ENCODE results near the gene PRSS56. TPM values are rescaled to one million over a fixed set of nuclear protein-coding genes. Genes with fewer than 3 reads are reported as not detected.

Gene PRSS56
- total RNA-seq, 1 experiment from 2014 or later = not detected

DNA sequence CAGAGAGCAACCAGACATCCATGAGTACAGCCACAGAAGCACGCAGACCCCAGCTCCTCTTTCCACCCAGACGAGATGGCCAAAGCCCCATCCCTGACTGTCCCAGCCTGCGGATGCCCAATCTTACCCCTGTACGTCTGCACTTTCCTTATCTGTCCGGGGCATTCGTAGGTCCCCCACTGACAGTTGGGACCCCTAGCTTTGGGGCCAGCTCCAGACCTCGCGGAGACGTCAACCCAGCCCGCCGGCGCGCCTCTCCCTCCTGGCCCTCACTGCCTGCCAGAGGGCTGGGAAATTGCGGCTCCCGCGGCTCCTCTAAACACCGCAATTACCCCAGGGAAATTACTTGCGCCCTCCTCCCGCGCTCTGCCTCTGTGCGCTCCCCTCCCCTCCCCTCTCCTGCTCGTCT, 34.8 kb upstream of the PRSS56 start:
- in situ Hi-C loops (cut with HindIII; ENCODE audit: low pct_unique_long_range_greater_than_20kb, low sequenced_read_pairs) = no loop called here
- DNase-seq (ENCODE audit: low read depth) = no peak

DNA sequence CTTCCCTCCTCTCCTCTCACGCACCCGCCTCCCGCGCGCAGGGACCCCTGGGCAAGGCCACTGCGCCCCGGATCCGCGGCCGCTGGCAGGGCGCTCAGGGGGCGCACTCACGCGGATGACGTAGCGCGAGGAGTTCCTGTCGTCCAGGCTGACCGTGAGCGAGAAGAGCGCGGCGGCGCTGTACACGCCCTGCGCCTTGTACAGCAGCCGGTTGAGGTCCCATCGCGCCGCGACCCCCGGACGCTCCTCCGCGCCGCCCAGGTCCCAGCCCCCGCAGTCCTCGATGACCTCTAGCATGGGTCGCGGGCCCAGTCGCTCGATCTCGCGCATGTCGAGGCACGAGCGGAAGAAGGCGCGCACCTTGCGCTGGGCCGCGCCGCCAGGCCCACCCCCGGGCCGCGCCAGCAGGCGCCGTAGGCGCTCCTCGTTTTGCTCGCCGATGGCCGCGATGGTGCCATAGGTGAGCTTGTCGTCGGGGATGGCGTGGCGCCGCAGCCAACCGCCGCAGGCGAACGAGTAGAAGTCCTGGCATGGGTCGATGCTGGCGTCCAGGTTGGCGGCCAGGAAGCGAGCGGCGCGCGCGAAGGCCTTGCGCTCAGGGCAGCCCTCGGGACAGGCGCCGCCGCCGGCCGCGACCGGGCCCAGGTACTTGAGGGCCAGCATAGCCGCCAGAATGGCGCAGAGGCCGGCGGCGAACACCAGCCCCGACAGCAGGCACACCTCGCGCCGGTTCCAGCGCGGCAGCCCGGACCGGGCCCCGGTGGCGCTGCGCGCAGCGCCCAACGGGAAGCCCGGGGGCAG, 34.2 kb upstream of the PRSS56 start:
- no peak for DNase-seq (ENCODE audit: low read depth)
- in situ Hi-C loops (cut with HindIII; ENCODE audit: low pct_unique_long_range_greater_than_20kb, low sequenced_read_pairs) = no loop called here

DNA sequence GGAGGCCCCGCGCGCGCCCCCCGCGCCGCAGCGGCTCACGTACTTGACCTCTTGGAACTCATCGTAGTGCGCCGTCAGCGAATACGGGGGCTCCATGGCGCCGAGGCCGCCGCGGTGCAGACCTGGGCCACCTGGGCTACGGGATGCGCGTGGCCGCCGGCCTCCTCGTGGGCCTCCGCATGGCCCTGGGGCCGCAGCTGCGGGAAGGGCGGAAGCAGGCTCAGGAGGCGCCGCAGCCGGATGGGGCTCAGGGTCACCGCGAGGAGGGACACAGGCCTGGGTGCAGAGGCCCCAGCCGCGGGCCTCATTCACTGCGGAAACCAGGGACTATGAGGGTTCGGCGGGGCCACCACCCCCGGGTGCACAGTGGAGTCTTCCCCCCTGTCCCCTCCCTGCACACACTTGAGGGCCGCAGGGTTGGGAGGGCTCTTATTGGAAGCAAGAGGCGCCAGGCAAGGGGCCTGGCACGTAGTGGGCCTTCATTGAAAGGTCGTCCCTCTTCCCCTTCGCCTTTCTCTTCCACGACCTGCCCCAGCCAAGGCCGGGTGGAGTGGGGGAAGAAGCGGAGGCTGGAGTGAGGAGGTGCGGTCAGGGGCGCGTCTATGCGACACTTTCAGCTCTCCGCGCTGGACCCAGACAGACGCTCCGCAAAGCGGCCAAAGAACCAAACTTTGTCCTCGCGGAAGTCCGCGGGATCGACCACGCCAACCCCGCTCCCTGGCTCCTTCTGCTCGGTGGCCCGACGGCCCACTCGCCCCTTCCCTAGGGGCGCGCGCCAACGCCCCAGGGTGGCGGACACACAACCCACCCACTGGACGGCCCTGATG, 33.4 kb upstream of the PRSS56 start:
- in situ Hi-C loops (cut with HindIII; ENCODE audit: low pct_unique_long_range_greater_than_20kb, low sequenced_read_pairs) = no loop called here
- DNase-seq (ENCODE audit: low read depth) = no peak

DNA sequence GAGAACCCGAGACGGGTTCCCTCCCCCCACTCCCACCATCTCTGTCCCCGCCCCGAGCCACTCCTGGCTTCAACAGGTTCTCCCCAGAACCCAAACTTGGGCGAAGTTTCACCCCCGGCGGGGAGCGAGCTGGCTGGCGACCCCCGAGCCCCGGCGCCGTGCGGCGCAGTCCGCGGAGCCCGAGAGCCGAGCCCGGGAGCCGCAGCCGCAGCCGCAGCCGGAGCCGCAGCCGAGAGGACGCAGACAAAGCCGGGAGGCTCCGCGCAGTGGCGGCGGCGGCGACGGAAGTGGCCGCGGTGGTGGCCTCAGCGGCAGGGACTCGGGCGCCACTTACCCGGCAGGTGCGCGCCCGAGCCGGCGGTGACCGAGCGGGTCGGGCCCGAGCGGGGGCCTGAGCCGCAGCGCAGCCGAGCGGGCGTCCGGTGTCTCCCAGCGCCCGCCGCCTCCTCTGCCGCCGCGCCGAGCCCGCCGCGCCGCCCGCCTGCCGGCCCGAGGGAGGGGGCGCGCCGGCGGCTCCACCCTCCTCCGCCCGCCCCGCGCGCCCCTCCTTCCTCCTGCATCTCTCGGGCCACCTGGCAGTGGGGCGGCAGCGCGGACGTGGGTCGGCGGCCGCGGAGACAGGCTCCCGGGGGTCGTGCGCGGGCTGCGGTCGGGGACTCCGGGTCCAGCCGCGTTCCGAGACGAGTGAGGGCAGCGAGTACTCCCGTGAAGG, 32.6 kb upstream of the PRSS56 start, which contains the start of gene ECEL1:
TSS of gene ECEL1 (minus strand) at position 450 of the 712 bp plus-strand sequence. CDS start 1,181 bp downstream, outside the sequence.
- no peak for DNase-seq (ENCODE audit: low read depth)
- in situ Hi-C loops (cut with HindIII; ENCODE audit: low pct_unique_long_range_greater_than_20kb, low sequenced_read_pairs) = no loop called here

DNA sequence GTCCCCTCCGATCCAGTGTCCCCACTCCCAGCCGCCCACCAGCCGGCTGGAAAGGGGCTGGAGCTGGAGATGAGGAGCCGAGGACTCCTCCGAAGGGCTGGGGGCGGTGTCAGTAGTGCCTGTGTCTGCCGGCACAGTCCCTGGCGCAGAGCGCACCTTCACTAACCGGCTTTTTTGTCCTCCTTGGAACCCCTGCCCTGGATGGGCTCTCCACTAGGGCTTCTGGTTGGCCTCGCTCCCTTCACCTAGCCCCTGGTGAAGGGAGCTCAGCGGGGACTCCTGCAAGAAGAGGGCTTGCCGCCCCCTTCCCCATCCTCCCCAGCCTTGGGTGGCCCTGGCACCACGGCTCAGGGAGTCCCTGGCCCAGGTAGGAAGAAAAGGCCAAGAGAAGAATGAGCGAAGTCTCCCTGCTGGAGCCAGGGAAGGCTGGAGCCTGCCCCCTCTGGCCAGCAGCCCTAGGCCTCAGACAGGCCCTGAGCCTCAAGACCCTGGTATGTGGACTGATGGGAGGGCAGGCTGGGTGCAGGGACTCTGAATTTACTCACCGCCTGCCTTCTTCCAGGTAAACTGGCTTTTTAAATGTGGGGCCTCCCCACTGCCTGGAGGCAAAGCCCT, 32.0 kb upstream of the PRSS56 start:
- DNase-seq (ENCODE audit: low read depth) = no peak
- in situ Hi-C loops (cut with HindIII; ENCODE audit: low pct_unique_long_range_greater_than_20kb, low sequenced_read_pairs) = no loop called here

DNA sequence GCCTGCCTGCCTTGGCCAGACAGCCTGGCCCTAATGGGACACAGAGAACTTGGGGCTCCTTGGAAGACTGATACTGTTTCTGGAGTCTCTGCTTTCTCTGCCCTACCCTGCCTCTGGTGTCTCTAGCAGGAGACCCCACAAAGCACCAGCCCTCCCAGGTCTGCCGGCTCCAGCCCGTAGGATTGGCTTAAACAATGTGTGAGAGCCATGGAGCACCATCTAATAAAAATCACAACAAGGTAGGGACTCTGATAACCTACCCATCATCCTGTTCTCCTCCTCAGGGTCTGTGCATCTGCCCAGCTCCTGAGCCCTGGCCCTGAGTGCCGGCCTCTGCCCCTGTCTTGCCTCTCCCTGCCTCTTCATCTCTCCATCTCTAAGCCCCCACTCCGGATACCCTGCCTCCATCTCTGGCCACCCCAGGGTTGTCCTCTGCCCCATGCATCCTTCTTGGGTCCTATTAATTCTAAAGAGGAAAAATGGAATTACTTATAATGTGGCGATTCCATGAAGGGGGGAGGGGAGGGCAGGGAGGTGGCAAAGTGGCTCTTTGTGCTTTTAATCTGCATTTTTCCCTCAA, 31.4 kb upstream of the PRSS56 start:
- no peak for DNase-seq (ENCODE audit: low read depth)
- in situ Hi-C loops (cut with HindIII; ENCODE audit: low pct_unique_long_range_greater_than_20kb, low sequenced_read_pairs) = no loop called here

DNA sequence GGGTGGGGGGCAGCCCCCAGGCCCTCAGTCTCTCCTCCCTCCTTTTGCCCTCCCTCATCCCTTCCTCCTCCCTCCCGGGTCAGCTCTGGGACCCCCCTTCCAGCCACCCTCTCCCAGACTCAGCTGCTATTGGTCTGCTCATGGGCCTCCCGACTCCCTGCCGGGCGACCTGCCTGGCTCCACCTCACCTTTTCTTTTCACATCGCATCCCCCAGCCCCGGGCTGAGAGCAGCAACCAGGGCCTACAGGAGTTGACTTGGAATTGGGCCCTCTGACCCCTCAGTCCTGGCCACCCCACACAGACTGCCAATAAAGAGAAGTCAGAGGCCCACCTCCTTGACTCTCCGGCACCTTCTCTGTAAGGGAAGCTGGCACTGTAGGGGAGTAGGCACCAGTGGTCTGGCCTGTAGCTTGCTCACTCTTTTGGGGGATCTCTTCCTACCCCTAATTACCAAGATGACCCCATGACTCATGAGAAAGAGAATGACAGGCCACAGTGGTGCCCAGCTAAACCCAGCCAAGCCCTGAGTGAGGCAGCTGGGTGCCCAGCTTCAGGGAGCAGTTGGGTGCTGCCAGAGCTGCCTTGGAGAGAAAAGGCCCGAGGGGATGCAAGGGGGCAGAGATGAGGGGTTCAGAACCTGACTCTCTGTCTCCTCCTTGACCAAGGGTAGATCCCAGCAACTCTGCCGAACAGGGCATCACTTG, 30.5 kb upstream of the PRSS56 start:
- DNase-seq (ENCODE audit: low read depth) = no peak
- in situ Hi-C loops (cut with HindIII; ENCODE audit: low pct_unique_long_range_greater_than_20kb, low sequenced_read_pairs) = no loop called here

DNA sequence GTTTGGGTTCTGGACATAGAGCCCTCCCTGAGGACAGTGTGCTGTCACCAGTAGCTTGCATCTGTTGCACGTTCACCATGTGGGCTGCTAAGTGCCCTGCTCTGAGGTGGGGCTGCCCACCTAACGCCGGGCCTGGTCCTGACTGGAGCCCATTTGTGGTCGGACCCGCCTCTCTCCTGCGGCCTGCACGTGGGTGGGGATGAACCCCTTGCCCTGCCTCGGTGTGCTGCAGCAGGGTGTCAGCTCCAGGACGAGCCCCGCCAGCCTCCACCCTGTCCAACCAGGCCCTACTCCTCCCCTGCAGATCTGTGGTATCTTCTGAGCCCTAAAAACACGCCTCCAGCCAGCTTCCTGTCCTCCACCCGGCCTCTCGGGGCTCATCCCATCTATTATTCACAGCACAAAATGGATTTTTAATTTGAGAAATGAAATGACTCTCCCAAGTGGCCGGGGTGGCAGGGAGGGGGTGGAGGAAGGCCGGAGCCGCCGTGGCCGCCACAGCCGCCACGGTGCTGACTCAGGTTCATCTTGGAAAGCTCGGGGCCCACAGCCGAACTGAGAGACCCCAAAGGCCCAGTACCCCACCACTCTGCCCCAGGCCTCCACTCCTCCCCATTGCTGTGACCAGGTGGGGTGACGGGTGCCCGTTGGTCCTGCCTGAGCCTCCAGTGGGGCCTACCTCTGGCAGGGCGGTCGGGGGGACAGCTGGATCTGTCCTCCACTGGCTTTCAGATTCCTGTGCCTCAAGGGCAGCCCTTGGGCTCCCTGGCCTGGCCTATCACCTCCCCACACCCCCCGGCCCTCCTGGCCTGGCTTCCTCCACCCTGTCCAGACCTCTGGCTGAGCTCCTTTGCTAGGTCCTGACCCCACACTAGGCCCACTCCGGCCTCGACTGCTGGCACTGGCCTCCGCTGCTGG, 29.7 kb upstream of the PRSS56 start:
- no peak for DNase-seq (ENCODE audit: low read depth)
- in situ Hi-C loops (cut with HindIII; ENCODE audit: low pct_unique_long_range_greater_than_20kb, low sequenced_read_pairs) = no loop called here

DNA sequence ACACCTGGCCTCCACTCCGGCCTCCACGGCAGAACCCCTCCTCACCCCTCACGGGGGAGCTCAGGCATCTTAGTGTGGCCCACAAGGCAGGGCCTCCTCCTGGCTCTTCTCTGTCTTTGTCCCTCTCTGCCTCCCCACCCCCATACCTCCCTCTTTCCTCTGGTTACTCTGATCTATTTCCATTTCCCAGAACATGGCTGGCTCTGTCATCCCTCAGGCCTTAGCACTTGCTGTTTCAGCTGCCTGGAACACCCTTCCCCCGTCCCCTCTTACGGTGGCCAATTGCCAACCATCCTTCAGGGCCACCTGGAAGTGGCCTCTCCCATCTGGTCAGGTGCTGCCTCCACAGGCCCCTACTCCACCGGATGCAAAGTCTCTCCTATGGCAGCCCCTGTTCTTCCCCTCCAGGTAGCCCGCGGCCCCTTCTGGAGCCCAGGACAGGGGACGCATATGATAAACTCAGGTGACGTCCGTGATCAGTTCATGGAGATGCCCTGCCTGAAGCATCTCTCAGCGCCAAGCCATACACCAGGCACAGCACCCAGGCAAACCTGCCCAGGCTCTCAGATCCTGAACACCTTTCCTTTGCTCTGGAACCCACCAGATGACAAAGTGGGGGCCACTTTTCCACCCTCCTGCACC, 28.9 kb upstream of the PRSS56 start:
- no peak for DNase-seq (ENCODE audit: low read depth)
- in situ Hi-C loops (cut with HindIII; ENCODE audit: low pct_unique_long_range_greater_than_20kb, low sequenced_read_pairs) = no loop called here

DNA sequence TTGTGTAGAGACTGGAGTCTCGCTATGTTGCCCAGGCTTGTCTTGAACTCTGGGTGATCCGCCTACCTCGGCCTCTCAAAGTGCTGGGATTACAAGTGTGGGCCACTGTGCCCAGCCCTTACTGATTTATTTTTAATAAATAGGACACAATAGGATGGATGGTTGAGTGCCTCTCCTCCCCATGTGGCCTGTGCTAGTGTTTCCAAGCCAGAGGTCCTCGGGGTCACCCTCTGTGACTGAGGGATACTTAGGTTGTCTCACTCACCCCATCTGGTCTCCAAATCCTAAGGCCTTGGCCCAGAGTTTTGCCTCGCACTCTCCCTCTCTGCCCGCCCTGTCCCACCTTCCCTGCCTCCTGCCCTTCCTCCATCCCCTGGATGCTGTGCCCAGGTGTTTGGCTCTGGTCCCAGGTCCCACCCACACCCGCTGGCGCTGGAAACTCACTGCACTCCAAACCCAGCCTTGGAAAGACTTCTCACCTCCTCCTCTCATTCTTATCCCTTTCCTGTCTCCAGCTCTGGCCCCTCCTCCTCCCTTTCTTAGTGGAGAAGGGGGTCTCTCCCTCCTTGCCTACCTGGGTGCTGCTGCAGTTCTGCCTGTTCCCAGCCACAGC, 27.8 kb upstream of the PRSS56 start:
- in situ Hi-C loops (cut with HindIII; ENCODE audit: low pct_unique_long_range_greater_than_20kb, low sequenced_read_pairs) = no loop called here

DNA sequence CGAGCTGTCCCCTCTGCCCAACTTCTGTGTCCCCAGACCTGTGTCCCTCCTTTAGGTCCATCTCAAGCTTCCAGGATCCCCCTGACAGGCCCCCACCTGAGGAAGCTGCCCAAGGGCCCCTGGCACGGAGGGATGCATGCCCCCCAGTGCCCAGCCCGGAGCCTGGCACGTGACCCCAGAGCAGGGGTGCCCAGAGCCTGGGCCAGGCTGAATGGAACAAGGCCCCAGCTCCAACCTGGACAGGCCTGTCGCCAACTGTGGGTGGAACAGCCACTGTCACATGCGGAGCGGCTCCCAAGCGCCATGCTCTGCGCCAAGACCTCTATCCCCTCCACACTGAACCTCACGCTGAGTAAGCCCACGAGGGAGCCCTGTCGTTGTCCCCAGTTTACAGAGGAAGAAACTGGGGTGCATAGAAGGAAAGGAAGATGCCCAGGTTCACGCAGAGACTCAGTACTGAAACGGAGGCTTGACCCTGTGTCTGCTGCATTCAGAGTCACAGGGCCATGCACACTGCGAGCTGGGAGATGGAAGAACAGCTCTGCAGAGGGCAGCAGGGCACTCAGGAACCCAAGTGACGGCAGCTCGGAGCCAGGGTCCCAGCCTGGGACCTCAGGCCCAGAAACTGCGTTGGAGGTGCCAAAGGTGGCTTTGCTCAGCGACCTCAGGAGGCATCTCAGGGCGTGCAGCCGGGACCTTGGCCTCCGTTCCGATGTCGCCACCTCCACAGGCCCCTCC, 27.1 kb upstream of the PRSS56 start:
- in situ Hi-C loops (cut with HindIII; ENCODE audit: low pct_unique_long_range_greater_than_20kb, low sequenced_read_pairs) = no loop called here

More for the DNA sequence above, 27.8 kb upstream of the PRSS56 start:
- DNase-seq (ENCODE audit: low read depth) = no peak

DNA sequence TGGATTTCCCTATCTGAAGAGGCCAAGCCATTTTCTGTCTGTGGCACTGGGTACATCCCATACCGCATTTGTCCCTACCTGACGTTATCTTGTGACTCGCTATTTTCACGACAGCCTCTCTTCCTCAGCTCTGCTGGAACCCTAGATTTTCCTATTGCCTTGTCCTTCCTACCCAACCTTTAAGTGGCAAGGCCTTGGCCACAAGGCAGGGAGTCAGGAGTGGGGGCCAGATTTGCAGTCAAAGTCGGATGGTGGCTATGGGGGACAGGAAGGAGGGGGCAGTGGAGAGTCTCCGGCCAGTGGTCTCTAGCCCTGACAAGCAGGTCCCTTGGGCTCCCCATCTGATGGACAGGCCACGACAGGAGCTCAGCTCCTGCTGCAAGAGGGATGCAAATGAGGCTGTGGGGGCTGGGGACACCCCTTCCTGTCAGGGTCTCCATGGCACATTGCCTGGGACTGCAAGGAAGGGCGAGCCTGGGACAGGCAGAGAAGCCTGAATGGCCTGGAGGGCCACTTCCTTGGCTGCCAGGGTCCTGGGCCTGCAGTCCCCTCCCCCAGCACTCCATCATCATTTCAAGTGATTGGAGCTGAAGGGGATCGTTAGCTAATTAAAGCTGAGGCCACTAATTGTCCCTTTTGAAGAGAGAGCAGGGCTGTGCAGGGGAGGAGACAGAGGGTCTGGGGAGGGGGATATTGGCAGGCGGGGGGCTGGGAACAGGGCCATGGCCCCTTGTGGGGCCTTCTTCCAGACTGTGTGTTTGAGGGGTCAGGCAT, 26.3 kb upstream of the PRSS56 start:
- DNase-seq (ENCODE audit: low read depth) = no peak
- in situ Hi-C loops (cut with HindIII; ENCODE audit: low pct_unique_long_range_greater_than_20kb, low sequenced_read_pairs) = no loop called here

More for the DNA sequence above, 27.1 kb upstream of the PRSS56 start:
- DNase-seq (ENCODE audit: low read depth) = no peak

DNA sequence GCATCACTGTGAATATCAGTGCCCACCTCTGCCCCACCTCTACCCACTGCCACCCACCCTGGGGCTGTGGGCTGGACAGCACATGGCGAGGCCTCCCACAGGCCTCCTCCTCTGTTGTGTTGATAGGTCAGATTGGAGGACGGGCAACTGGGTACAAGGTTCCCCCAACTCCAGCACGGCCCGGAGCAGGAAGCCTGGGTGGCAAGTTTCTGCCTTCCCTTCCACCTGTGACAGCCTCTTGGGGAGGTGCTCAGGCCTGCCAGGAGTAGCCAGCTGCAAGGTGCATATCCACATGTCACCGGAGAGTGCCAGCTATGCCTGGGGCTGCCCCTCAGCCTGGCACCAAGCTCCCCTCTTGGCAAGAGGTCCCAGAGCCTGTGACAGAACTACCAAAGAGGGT, 25.6 kb upstream of the PRSS56 start:
- in situ Hi-C loops (cut with HindIII; ENCODE audit: low pct_unique_long_range_greater_than_20kb, low sequenced_read_pairs) = no loop called here
- DNase-seq (ENCODE audit: low read depth) = no peak

DNA sequence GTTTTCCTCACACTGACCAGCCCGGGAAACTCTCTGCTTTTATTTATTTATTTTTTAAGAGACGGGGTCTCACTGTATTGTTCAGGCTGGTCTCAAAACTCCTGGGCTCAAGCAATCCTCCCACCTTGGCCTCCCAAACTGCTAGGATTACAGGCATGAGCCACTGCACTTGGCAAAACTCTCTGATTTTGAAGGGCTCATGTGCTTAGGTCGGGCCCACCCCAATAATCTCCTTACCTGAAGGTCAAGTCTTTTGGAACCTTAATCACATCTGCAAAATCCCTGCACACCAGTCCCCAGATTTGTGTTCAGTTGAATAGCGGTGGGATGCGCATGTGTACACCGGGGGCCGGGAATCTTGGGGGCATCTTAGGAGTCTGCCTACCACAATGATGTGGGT, 24.9 kb upstream of the PRSS56 start:
- in situ Hi-C loops (cut with HindIII; ENCODE audit: low pct_unique_long_range_greater_than_20kb, low sequenced_read_pairs) = no loop called here

More for the DNA sequence above, 24.9 kb upstream of the PRSS56 start:
- DNase-seq (ENCODE audit: low read depth) = no peak

Measured in Caki2 (cell line).